ENCODE measurements around the gene POMT2.
"Not testable (repeated sequence)": the region's sequence is repeated elsewhere in the genome, so short reads cannot be mapped to it uniquely, and the experiment has no call there.

Gene POMT2

GRCh38 chr14:77323571-77323970 is 2.9 kb upstream of the POMT2 start:
- Histone ChIP-seq H3K27ac (ENCODE audit: low read depth, low read length) (no peak overlapping the region), H4K5ac (ENCODE audit: low read length) (no peak overlapping the region), H3K27me3 (ENCODE audit: insufficient read depth, low read length, poor library complexity) (no peaks in the 10 kb centered on the region), H3K56ac (ENCODE audit: low read length) (no peak overlapping the region), H3K79me2 (ENCODE audit: control insufficient read depth, insufficient read depth, low read length) (peaks cover 9% of the 10 kb centered on the region), H3K23ac (ENCODE audit: low read length) (no peak overlapping the region), H3K9ac (ENCODE audit: low read length) (no peak overlapping the region), H3K4me3 (ENCODE audit: low read length) (no peak overlapping the region), H3K36me3 (ENCODE audit: control insufficient read depth, insufficient read depth, low read length) (no peaks in the 10 kb centered on the region), H2BK5ac (ENCODE audit: low read length) (no peak overlapping the region), H2AK5ac (ENCODE audit: low read length) (no peak overlapping the region), H3K79me1 (ENCODE audit: low read length) (peaks cover 4% of the 10 kb centered on the region), H2BK120ac (ENCODE audit: low read depth, low read length) (no peak overlapping the region), H3K4me1 (ENCODE audit: control insufficient read depth, low read depth, low read length) (peaks cover 3% of the 10 kb centered on the region), H4K8ac (ENCODE audit: low read depth, low read length) (no peak overlapping the region), H3K4me2 (ENCODE audit: low read length) (no peak overlapping the region), H3K4ac (ENCODE audit: low read depth, low read length) (no peak overlapping the region), H2BK15ac (replicated peaks; ENCODE audit: low read depth) (no peak overlapping the region), H3K18ac (ENCODE audit: low read length) (no peak overlapping the region)
- no CpG with 5 or more reads among the region's 4 CpGs for WGBS (ENCODE audit: extremely low coverage, insufficient coverage, low lambda C conversion rate)
- no peak for DNase-seq

GRCh38 chr14:77322951-77323350 is 2.3 kb upstream of the POMT2 start:
- H3K79me1 ChIP-seq (ENCODE audit: low read length) = peaks cover 4% of the 10 kb centered on the region
- H3K18ac ChIP-seq (ENCODE audit: low read length) = no peak overlapping the region
- no CpG with 5 or more reads among the region's 5 CpGs for WGBS (ENCODE audit: extremely low coverage, insufficient coverage, low lambda C conversion rate)
- H2AK5ac ChIP-seq (ENCODE audit: low read length) = no peak overlapping the region
- no peak overlapping the region for H3K23ac ChIP-seq (ENCODE audit: low read length)
- H3K4me1 ChIP-seq (ENCODE audit: control insufficient read depth, low read depth, low read length) = peaks cover 3% of the 10 kb centered on the region
- H2BK15ac ChIP-seq (replicated peaks; ENCODE audit: low read depth) = no peak overlapping the region
- no peak overlapping the region for H3K56ac ChIP-seq (ENCODE audit: low read length)
- no peak overlapping the region for H3K27ac ChIP-seq (ENCODE audit: low read depth, low read length)
- no peaks in the 10 kb centered on the region for H3K27me3 ChIP-seq (ENCODE audit: insufficient read depth, low read length, poor library complexity)
- peaks cover 13% of the 10 kb centered on the region for H3K79me2 ChIP-seq (ENCODE audit: control insufficient read depth, insufficient read depth, low read length)
- H3K4me2 ChIP-seq (ENCODE audit: low read length) = no peak overlapping the region
- H3K4me3 ChIP-seq (ENCODE audit: low read length) = no peak overlapping the region
- H4K5ac ChIP-seq (ENCODE audit: low read length) = no peak overlapping the region
- H3K4ac ChIP-seq (ENCODE audit: low read depth, low read length) = no peak overlapping the region
- no peak overlapping the region for H3K9ac ChIP-seq (ENCODE audit: low read length)
- no peak overlapping the region for H4K8ac ChIP-seq (ENCODE audit: low read depth, low read length)
- no peak overlapping the region for H2BK5ac ChIP-seq (ENCODE audit: low read length)
- DNase-seq = no peak
- H3K36me3 ChIP-seq (ENCODE audit: control insufficient read depth, insufficient read depth, low read length) = no peaks in the 10 kb centered on the region
- H2BK120ac ChIP-seq (ENCODE audit: low read depth, low read length) = no peak overlapping the region

GRCh38 chr14:77322250-77322902 is 1.7 kb upstream of the POMT2 start:
- Histone ChIP-seq H3K9ac (ENCODE audit: low read length) (peak overlapping the region; percentile 81), H3K56ac (ENCODE audit: low read length) (peak overlapping the region; percentile 89), H3K4me1 (ENCODE audit: control insufficient read depth, low read depth, low read length) (peaks cover 3% of the 10 kb centered on the region), H3K4me2 (ENCODE audit: low read length) (no peak overlapping the region), H4K5ac (ENCODE audit: low read length) (no peak overlapping the region), H3K4me3 (ENCODE audit: low read length) (no peak overlapping the region), H2AK5ac (ENCODE audit: low read length) (no peak overlapping the region), H3K27ac (ENCODE audit: low read depth, low read length) (no peak overlapping the region), H2BK120ac (ENCODE audit: low read depth, low read length) (no peak overlapping the region), H3K36me3 (ENCODE audit: control insufficient read depth, insufficient read depth, low read length) (no peaks in the 10 kb centered on the region), H3K79me1 (ENCODE audit: low read length) (peaks cover 4% of the 10 kb centered on the region), H3K23ac (ENCODE audit: low read length) (no peak overlapping the region), H3K18ac (ENCODE audit: low read length) (no peak overlapping the region), H3K4ac (ENCODE audit: low read depth, low read length) (no peak overlapping the region), H2BK5ac (ENCODE audit: low read length) (no peak overlapping the region), H3K79me2 (ENCODE audit: control insufficient read depth, insufficient read depth, low read length) (peaks cover 17% of the 10 kb centered on the region), H3K27me3 (ENCODE audit: insufficient read depth, low read length, poor library complexity) (no peaks in the 10 kb centered on the region), H4K8ac (ENCODE audit: low read depth, low read length) (no peak overlapping the region), H2BK15ac (replicated peaks; ENCODE audit: low read depth) (no peak overlapping the region)
- DNase-seq = no peak
- WGBS (ENCODE audit: extremely low coverage, insufficient coverage, low lambda C conversion rate) = no CpG with 5 or more reads among the region's 5 CpGs

- H3K79me2 ChIP-seq (ENCODE audit: control insufficient read depth, insufficient read depth, low read length) = peaks cover 28% of the 10 kb centered on the region
- H2BK5ac ChIP-seq (ENCODE audit: low read length) = no peak overlapping the region
- H3K56ac ChIP-seq (ENCODE audit: low read length) = peak overlapping the region; percentile 36
- no peak overlapping the region for H3K4me2 ChIP-seq (ENCODE audit: low read length)
- no peaks in the 10 kb centered on the region for H3K36me3 ChIP-seq (ENCODE audit: control insufficient read depth, insufficient read depth, low read length)
- H3K4me1 ChIP-seq (ENCODE audit: control insufficient read depth, low read depth, low read length) = peaks cover 9% of the 10 kb centered on the region
- no peaks in the 10 kb centered on the region for H3K27me3 ChIP-seq (ENCODE audit: insufficient read depth, low read length, poor library complexity)
- H3K23ac ChIP-seq (ENCODE audit: low read length) = no peak overlapping the region
- WGBS (ENCODE audit: extremely low coverage, insufficient coverage, low lambda C conversion rate) = no CpG with 5 or more reads among the region's 5 CpGs
- no peak overlapping the region for H2BK15ac ChIP-seq (replicated peaks; ENCODE audit: low read depth)
- peaks cover 12% of the 10 kb centered on the region for H3K79me1 ChIP-seq (ENCODE audit: low read length)
- H4K5ac ChIP-seq (ENCODE audit: low read length) = no peak overlapping the region
- H2AK5ac ChIP-seq (ENCODE audit: low read length) = no peak overlapping the region
- H4K8ac ChIP-seq (ENCODE audit: low read depth, low read length) = no peak overlapping the region
- no peak overlapping the region for H3K18ac ChIP-seq (ENCODE audit: low read length)
- H3K4me3 ChIP-seq (ENCODE audit: low read length) = no peak overlapping the region
- H3K27ac ChIP-seq (ENCODE audit: low read depth, low read length) = no peak overlapping the region
- H3K4ac ChIP-seq (ENCODE audit: low read depth, low read length) = no peak overlapping the region
- no peak for DNase-seq
- peak overlapping the region; percentile 32 for H3K9ac ChIP-seq (ENCODE audit: low read length)
- H2BK120ac ChIP-seq (ENCODE audit: low read depth, low read length) = no peak overlapping the region
Observed at GRCh38 chr14:77319422-77319821, 1.3 kb downstream of the POMT2 start.

- H3K23ac ChIP-seq (ENCODE audit: low read length); H2BK5ac ChIP-seq (ENCODE audit: low read length); H4K8ac ChIP-seq (ENCODE audit: low read depth, low read length); H4K5ac ChIP-seq (ENCODE audit: low read length); H3K4me2 ChIP-seq (ENCODE audit: low read length); H2BK120ac ChIP-seq (ENCODE audit: low read depth, low read length); H3K27ac ChIP-seq (ENCODE audit: low read depth, low read length); H3K9ac ChIP-seq (ENCODE audit: low read length); H3K56ac ChIP-seq (ENCODE audit: low read length); H3K27me3 ChIP-seq (ENCODE audit: insufficient read depth, low read length, poor library complexity); H3K4ac ChIP-seq (ENCODE audit: low read depth, low read length); H2AK5ac ChIP-seq (ENCODE audit: low read length); H3K18ac ChIP-seq (ENCODE audit: low read length); DNase-seq; H3K4me3 ChIP-seq (ENCODE audit: low read length); H3K36me3 ChIP-seq (ENCODE audit: control insufficient read depth, insufficient read depth, low read length); H2BK15ac ChIP-seq (replicated peaks; ENCODE audit: low read depth): not testable (repeated sequence)
- H3K79me2 ChIP-seq (ENCODE audit: control insufficient read depth, insufficient read depth, low read length) = peaks cover 28% of the 10 kb centered on the region
- WGBS (ENCODE audit: extremely low coverage, insufficient coverage, low lambda C conversion rate) = no CpG with 5 or more reads among the region's 11 CpGs
- H3K4me1 ChIP-seq (ENCODE audit: control insufficient read depth, low read depth, low read length) = peaks cover 15% of the 10 kb centered on the region
- peaks cover 12% of the 10 kb centered on the region for H3K79me1 ChIP-seq (ENCODE audit: low read length)
Observed at GRCh38 chr14:77318756-77319155, 1.9 kb downstream of the POMT2 start.

GRCh38 chr14:77318006-77318553 is 2.6 kb downstream of the POMT2 start:
- no peak overlapping the region for H3K4ac ChIP-seq (ENCODE audit: low read depth, low read length)
- H3K36me3 ChIP-seq (ENCODE audit: control insufficient read depth, insufficient read depth, low read length) = no peaks in the 10 kb centered on the region
- WGBS (ENCODE audit: extremely low coverage, insufficient coverage, low lambda C conversion rate) = no CpG with 5 or more reads among the region's 5 CpGs
- no peak overlapping the region for H3K4me2 ChIP-seq (ENCODE audit: low read length)
- no peak for DNase-seq
- H2BK15ac ChIP-seq (replicated peaks; ENCODE audit: low read depth) = no peak overlapping the region
- no peak overlapping the region for H2BK5ac ChIP-seq (ENCODE audit: low read length)
- no peak overlapping the region for H3K4me3 ChIP-seq (ENCODE audit: low read length)
- H4K8ac ChIP-seq (ENCODE audit: low read depth, low read length) = no peak overlapping the region
- H4K5ac ChIP-seq (ENCODE audit: low read length) = no peak overlapping the region
- H3K23ac ChIP-seq (ENCODE audit: low read length) = no peak overlapping the region
- peaks cover 15% of the 10 kb centered on the region for H3K4me1 ChIP-seq (ENCODE audit: control insufficient read depth, low read depth, low read length)
- no peaks in the 10 kb centered on the region for H3K27me3 ChIP-seq (ENCODE audit: insufficient read depth, low read length, poor library complexity)
- no peak overlapping the region for H2AK5ac ChIP-seq (ENCODE audit: low read length)
- no peak overlapping the region for H3K27ac ChIP-seq (ENCODE audit: low read depth, low read length)
- H3K18ac ChIP-seq (ENCODE audit: low read length) = no peak overlapping the region
- no peak overlapping the region for H2BK120ac ChIP-seq (ENCODE audit: low read depth, low read length)
- peaks cover 28% of the 10 kb centered on the region for H3K79me2 ChIP-seq (ENCODE audit: control insufficient read depth, insufficient read depth, low read length)
- H3K56ac ChIP-seq (ENCODE audit: low read length) = no peak overlapping the region
- no peak overlapping the region for H3K9ac ChIP-seq (ENCODE audit: low read length)
- peaks cover 12% of the 10 kb centered on the region for H3K79me1 ChIP-seq (ENCODE audit: low read length)
